GM19463 (cell line): ENCODE data around the gene L3MBTL4.

Experiments
- ATAC-seq: cut with Tn5 transposase; IDR thresholded peaks from one replicate; pipeline ENCODE4 v1.9.1; 2021; ENCODE audit warnings: mild to moderate bottlenecking, moderate library complexity; ENCODE audit not compliant: unreplicated experiment

L3MBTL4 gene

DNA sequence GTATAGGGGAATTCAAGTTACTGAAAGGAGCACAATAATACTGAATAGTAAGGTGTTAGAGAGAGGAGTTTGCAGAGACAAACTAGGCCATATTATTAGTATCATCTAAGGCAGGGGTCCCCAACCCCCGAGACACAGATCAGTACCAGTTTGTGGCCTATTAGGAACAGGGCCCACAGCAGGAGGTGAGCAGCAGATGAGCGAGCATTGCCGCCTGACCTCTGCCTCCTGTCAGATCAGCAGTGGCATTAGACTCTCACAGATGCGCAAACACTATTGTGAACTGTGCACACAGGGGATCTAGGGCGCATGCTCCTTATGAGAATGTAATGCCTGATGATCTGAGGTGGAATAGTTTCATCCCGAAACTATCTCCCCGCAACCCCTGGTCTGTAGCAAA lies 477.6 kb downstream of the L3MBTL4 start:
- no peak for ATAC-seq

DNA sequence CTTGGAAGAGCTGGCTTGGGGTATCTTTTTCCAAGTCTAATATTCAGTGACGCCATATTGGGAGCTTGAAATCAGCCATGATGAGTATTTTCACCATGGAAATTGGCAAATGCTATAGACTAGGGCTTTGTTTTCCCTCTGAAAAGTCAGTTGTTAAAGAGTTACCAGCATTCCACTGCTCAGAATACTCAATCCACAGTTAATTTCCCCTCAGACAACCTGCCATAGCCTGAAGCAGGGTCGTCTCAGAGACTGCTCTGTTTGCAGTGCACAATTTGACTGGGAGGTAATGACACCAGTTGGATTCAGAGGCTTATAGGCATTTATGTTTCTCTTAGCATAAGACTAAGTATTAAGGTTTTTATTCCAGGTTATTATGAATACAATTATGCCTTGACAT lies 483.9 kb downstream of the L3MBTL4 start:
- ATAC-seq: no peak

DNA sequence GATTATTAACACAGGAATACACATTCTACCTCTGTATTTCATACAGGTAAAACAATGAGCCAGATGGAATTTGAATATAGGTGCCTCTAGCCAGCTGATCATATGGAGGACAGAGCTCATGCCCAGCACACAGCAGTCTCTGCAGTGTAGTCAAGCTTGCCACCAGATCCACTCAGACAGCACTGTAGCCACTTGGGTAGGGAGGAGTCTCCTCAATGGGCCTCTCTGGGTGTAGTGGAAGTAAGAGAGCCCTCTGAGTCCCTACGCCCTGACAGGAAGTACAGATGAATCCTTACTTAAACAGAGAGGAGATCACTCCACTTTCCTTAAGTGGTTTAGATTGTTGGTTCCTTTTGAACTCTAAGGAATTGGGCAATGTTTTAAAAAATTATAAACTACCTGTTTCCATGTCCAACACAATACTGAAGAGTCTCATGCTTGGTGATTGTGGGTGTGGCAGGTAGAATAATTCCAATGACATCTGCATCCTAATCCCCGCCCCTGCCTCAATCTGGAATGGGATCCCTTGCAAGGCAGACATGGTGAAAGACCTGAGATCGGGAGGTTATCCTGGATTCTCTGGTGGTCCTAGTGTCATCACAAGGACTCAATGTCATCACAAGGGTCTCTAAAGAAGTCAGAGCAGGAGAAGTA lies 496.4 kb downstream of the L3MBTL4 start:
- ATAC-seq: no peak

DNA sequence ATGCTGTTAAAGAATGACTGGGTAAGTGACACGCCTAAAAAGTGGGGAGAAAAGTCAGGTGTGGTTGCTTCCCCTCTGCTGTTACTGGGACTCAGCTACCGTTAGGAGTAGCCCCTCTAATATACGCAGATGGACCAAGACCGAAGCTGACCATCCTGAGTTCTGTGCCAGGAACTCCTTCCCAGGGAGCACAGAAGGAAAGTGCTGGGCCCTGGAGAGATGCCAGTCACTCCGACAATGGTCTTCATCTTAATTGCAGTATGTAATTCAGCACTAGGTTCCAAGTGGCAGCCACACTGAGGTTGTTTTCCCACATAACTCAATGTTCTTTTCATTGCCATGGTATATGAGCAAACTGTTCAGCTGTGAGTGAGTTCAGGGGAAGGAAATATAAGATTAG lies 499.8 kb downstream of the L3MBTL4 start:
- ATAC-seq: no peak

DNA sequence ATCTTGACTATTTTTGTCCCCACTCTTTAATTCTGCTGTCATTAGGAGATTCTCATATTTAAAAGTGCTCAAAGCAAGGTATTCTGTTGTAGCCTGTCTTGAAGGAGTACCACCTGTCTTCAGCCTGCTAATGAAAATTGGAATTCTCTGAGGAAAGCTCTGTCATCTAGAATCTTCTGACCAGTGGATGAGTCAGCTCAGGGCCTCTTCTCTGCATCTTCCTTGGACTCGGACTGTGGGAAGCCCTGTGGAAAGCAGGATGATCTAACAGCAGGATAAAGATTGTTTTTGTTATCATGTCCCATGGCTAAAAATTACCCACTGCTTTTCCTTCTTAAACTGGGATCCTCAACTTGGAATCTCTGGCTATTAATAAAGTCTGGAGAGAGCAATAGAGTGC lies 500.7 kb downstream of the L3MBTL4 start:
- ATAC-seq: no peak

DNA sequence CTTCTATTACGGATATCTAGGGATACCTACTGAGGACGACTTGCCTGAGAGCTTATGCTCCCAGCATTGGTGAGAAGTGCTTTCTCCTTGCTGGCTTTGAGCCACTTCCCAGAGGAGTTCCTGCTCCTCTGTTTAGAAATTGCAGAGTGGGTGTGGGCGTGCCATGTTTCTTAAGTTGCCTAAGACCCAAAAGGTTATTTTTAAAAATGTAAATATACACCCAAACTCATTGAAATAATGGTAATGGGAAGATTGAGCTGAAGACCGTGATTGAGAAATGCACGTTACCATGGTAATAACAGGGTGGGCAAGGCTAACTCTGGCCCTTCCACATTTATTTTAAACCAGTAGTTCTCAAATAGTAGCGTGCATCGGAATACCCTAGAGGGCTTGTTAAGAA lies 502.1 kb downstream of the L3MBTL4 start:
- ATAC-seq: no peak

DNA sequence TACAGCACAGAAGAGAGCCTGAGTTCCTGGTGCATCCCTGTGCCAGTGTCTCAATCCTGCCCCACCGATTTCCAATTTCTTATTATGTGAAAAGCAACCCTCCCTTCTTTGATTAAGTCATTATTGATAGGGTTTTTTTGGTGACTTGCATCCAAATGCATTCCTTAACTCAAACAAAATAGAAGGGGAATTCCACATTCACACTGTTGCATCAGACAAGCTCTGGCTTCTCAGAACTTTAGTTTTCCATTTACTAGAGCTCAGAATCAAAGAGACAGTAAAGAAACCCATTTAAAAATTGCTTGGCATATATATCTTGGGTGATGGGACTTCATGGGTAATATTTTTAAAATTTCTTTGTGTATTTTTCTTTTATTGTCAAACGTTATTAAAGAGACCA lies 505.6 kb downstream of the L3MBTL4 start:
- no peak for ATAC-seq
